ENCODE results near the gene PMPCA.

DNA sequence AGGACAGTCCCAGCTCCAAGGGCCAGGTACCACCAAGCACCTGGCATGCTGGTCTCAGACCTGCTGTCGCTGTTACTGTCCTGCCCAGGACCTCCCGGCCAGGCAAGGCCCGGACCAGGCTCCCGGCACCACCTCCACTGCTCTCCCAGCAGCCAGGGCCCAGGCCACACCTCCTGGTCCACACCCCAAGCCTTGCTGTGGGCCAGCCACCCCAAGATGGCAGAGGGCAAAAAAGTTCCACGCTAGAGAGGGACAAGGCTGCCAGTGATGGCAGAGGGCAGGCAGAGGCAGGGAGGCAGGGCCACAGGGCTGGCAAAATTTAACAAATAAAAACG, 48.0 kb upstream of the PMPCA start:
- TF ChIP-seq CTCF (IDR thresholded peaks at IDR 0.05; ENCODE audit: low read depth, low read length) (no peak), EZH2phosphoT487 (IDR thresholded peaks at IDR 0.05; ENCODE audit: low read depth) (no peak)

All from OCI-LY3 (cell line).